ENCODE results near the gene CD151.

DNA sequence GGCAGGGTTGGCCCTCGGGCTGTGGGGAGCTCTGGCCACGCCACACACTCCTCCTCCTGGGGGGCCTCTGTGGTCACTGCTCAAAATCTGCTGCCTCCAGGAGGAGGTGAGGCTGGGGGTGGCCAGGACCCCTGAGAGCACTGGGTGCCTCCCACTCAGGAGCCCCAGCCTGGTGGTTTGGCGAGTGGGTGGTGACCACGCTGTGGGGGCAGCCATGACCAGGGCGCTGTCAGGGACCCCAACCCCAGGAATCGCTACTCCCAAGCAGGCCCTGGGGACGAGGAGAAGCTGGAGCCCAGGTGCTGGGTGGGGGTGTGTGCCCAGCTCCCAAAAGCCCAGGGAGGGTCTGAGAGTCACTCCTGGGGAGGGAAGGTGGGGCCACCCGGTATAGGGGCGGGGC lies 40.0 kb downstream of the CD151 start:
- TF ChIP-seq EZH2 (IDR thresholded peaks at IDR 0.05) (no peak), POLR2AphosphoS5 (IDR thresholded peaks at IDR 0.05; ENCODE audit: borderline replicate concordance, low read depth, low read length) (no peak)

All from SK-N-MC (cell line).